A673 (cell line): ENCODE measurements around the gene KCNC3. TPM values are rescaled to one million over a fixed set of nuclear protein-coding genes. Genes with fewer than 3 reads are reported as not detected.

Experiments used
- BruUV-seq: library from RNA; stranded (reverse); fragments of 400-500 nt; replicated peaks from 2 replicates; lab custom pipeline; 2021; lab: Mats Ljungman, UMichigan
- CTCF ChIA-PET: fragments of 300-600 bp; sonication (Branson Sonifier 250); formaldehyde crosslinking; loops from one replicate; lab custom pipeline; 2022; ENCODE audit warnings: antibody characterized with exemption; lab: Charles Lee
- POLR2A ChIA-PET: fragments of 300-600 bp; sonication (Branson Sonifier 250); formaldehyde crosslinking; loops from one replicate; lab custom pipeline; 2022; ENCODE audit warnings: antibody characterized with exemption; ENCODE audit not compliant: low non-redundant PET; lab: Charles Lee
- DNase-seq: peaks from one replicate; pipeline ENCODE4 v3.0.0-alpha.2; 2015; ENCODE audit warnings: low spot score
- H3K27ac ChIP-seq: fragments of 200-600 bp; sonication (generic); 2 replicates; pipeline ENCODE4 v1.5.1; 2016; ENCODE audit warnings: mixed run types, low read depth, mild to moderate bottlenecking, mixed read lengths, antibody characterized with exemption, low read length; ENCODE audit not compliant: poor library complexity, severe bottlenecking
- H3K27me3 ChIP-seq: fragments of 200-600 bp; sonication (generic); replicated peaks from 2 replicates; pipeline ENCODE4 v1.6.1; 2017; ENCODE audit warnings: mixed run types, low read depth, mild to moderate bottlenecking, mixed read lengths, antibody characterized with exemption, low read length; ENCODE audit not compliant: insufficient read depth, poor library complexity
- H3K36me3 ChIP-seq: fragments of 200-600 bp; sonication (generic); 2 replicates; pipeline ENCODE4 v1.6.1; 2016; ENCODE audit warnings: mixed run types, mild to moderate bottlenecking, mixed read lengths, antibody characterized with exemption, low read length; ENCODE audit not compliant: insufficient read depth, poor library complexity, severe bottlenecking
- H3K4me1 ChIP-seq: fragments of 200-600 bp; sonication (generic); 2 replicates; pipeline ENCODE4 v1.6.1; 2017; ENCODE audit warnings: mixed run types, mild to moderate bottlenecking, mixed read lengths, antibody characterized with exemption, low read length; ENCODE audit not compliant: insufficient read depth, poor library complexity, severe bottlenecking
- H3K4me3 ChIP-seq: fragments of 200-600 bp; sonication (generic); 2 replicates; pipeline ENCODE4 v1.5.1; 2016; ENCODE audit warnings: low read depth, mixed run types, mild to moderate bottlenecking, mixed read lengths, low read length; ENCODE audit not compliant: poor library complexity, severe bottlenecking
- H3K9me3 ChIP-seq: fragments of 200-600 bp; sonication (generic); 2 replicates; pipeline ENCODE4 v1.6.1; 2016; ENCODE audit warnings: mixed run types, low read depth, mild to moderate bottlenecking, mixed read lengths, antibody characterized with exemption, low read length; ENCODE audit not compliant: poor library complexity, severe bottlenecking
- EZH2 ChIP-seq: fragments of 200-600 bp; sonication (generic); IDR thresholded peaks from 2 replicates; pipeline ENCODE4 v1.6.1; 2017; ENCODE audit warnings: borderline replicate concordance, low read depth, mild to moderate bottlenecking, mixed read lengths, antibody characterized with exemption, low read length; ENCODE audit not compliant: poor library complexity, severe bottlenecking
- intact Hi-C: fragments of 100-400 bp; cut with micrococcal nuclease; formaldehyde crosslinking; loops from one replicate; pipeline ENCODE4 v1.10.0; 2022; ENCODE audit not compliant: unreplicated experiment
- total RNA-seq: library from RNA; stranded (reverse); gene quantifications from 2 replicates; pipeline ENCODE4 v1.2.3, GENCODE V29; 2021
- TF ChIP-seq, protein P1 (sequence below): fragments of 300-800, 200-600 bp; sonication (generic); conservative IDR thresholded peaks from 2 replicates; pipeline ENCODE4 v1.5.1; 2017; ENCODE audit warnings: low read depth, mild to moderate bottlenecking, antibody characterized with exemption, low read length, moderate library complexity, mixed read lengths

Gene KCNC3
- total RNA-seq, 1 experiment from 2014 or later, result 6.4 TPM

DNA sequence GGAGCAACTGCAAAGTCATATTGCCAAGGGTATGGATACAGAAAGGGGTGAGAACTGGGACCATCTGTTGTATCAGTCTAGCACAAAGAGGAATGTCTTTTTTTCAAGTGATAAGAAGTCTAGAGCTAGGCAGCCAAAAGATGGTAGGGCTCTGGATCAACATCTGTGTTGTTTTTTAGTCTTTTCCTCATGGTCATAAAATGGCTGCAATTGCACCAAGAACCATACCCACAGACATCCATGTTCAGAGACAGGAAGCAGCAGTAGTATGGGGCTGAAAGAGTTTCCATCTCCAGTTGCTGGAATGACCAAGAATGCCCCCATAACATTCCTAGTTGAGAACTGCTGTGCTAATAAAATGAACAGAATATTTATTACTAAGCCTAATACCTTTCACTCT, 25.6 kb downstream of the KCNC3 start:
- ChIA-PET CTCF (no interaction called here), POLR2A (no interaction called here)
- intact Hi-C loops, result no loop called here
- no peak overlapping the region for H3K27ac ChIP-seq
- no peaks in the 10 kb centered on the region for H3K4me1 ChIP-seq
- no peaks in the 10 kb centered on the region for H3K27me3 ChIP-seq
- H3K4me3 ChIP-seq, result no peak overlapping the region
- no peaks in the 10 kb centered on the region for H3K9me3 ChIP-seq
- no TSS peak for BruUV-seq
- TF ChIP-seq EZH2, result no peak
- TF ChIP-seq, protein P1, sequence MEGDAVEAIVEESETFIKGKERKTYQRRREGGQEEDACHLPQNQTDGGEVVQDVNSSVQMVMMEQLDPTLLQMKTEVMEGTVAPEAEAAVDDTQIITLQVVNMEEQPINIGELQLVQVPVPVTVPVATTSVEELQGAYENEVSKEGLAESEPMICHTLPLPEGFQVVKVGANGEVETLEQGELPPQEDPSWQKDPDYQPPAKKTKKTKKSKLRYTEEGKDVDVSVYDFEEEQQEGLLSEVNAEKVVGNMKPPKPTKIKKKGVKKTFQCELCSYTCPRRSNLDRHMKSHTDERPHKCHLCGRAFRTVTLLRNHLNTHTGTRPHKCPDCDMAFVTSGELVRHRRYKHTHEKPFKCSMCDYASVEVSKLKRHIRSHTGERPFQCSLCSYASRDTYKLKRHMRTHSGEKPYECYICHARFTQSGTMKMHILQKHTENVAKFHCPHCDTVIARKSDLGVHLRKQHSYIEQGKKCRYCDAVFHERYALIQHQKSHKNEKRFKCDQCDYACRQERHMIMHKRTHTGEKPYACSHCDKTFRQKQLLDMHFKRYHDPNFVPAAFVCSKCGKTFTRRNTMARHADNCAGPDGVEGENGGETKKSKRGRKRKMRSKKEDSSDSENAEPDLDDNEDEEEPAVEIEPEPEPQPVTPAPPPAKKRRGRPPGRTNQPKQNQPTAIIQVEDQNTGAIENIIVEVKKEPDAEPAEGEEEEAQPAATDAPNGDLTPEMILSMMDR, result no peak
- H3K36me3 ChIP-seq, result no peaks in the 10 kb centered on the region
- no peak for DNase-seq

DNA sequence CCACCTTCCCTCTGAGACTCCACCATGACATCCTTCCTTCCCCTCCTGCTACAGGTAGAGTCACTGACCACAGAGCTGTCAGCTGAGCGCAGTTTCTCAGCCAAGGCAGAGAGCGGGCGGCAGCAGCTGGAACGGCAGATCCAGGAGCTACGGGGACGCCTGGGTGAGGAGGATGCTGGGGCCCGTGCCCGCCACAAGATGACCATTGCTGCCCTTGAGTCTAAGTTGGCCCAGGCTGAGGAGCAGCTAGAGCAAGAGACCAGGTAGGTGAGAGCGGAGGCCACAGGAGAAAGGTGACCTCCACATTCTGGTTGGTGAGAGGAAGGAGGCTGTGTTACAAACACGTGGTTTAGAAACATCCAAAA, 27.6 kb downstream of the KCNC3 start:
- CTCF ChIA-PET, result no interaction called here
- no TSS peak for BruUV-seq
- intact Hi-C loops, result no loop called here

DNA sequence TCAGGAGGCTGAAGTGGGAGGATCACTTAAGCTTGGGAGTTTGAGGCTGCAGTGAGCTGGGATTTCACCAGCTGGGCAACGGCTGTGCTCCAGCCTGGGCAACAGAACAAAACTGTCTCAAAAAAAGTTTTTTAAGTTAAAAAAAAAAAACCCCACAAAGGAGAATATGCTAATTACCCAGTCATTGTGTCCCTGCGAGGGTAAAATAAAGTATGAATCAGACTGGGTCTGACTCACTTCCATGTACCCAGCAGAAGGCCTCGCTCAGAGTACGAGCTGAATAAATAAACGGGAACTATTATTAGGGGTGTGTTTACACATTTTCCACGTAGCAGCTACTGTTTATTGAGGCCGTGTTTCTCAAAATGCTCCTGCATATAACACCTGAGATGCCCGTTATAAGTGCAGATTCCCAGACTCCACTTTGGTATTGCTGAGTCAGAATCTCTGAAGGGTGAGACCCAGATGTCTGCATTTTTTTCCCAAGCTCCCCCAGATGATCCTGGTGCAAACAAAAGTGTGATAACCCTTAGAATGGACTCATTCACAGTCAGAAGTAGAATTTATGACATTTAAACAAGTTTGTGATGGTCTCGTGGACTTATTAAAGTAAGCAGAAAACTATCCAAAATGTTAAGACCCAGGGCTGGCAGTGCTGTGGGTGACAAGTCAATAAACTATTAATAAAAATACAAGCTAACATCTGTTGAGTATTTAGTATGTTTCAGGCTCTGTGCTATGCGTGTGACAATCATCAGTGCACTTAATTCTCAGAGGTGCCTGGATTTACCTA, 28.2 kb downstream of the KCNC3 start:
- intact Hi-C loops, result no loop called here
- DNase-seq, result peak; percentile 54
- ChIA-PET POLR2A (no interaction called here), CTCF (interaction anchor here (0.5 kb wide), 1 partner anchor 43 kb away, joined by 3 read pairs; no protein-coding TSS in a partner anchor)
- H3K36me3 ChIP-seq, result no peaks in the 10 kb centered on the region
- no peaks in the 10 kb centered on the region for H3K27me3 ChIP-seq
- H3K4me1 ChIP-seq, result no peaks in the 10 kb centered on the region
- no TSS peak for BruUV-seq
- TF ChIP-seq, protein P1, result no peak
- TF ChIP-seq EZH2, result no peak
- no peak overlapping the region for H3K27ac ChIP-seq
- H3K9me3 ChIP-seq, result no peaks in the 10 kb centered on the region
- no peak overlapping the region for H3K4me3 ChIP-seq

More for the DNA sequence above, 27.6 kb downstream of the KCNC3 start:
- no peaks in the 10 kb centered on the region for H3K27me3 ChIP-seq
- no peak overlapping the region for H3K4me3 ChIP-seq
- no peak for DNase-seq
- POLR2A ChIA-PET, result no interaction called here
- no peaks in the 10 kb centered on the region for H3K9me3 ChIP-seq
- H3K27ac ChIP-seq, result no peak overlapping the region
- H3K36me3 ChIP-seq, result no peaks in the 10 kb centered on the region
- TF ChIP-seq, protein P1, result no peak
- no peak for TF ChIP-seq EZH2
- H3K4me1 ChIP-seq, result no peaks in the 10 kb centered on the region
